Stimulated activated CD8-positive, alpha-beta memory T cell treated with anti-CD3 and anti-CD28 coated beads, Interleukin-4, amount 100 ng/mL, for 1 hour (primary cell): Measurements from ENCODE around the gene TEX9.
A peak's percentile ranks its signal among the peaks of the same experiment; 100 is the strongest.

Source experiments
- DNase-seq, 2 donors: peaks; one replicate each; pipeline ENCODE4 v3.0.0-alpha.2; 2020; ENCODE audit warnings: low read depth in 2 of 2, low spot score in 1 of 2

TEX9 gene

DNA sequence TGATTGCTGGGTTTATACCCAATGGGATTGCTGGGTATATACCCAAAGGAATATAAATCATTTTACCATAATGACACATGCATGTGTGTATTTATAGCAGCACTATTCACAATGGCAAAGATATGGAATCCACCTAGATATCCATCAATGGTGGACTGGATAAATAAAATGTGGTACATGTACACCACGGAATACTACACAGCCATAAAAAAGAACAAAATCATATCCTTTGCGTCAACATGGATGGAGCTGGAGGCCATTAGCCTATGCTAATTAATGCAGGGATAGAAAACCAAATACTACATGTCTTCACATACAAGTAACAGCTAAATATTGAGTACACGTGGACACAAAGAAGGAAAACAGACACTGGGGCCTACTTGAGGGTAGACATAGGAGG is 77.1 kb downstream of the TEX9 start:
- DNase-seq: no peak

DNA sequence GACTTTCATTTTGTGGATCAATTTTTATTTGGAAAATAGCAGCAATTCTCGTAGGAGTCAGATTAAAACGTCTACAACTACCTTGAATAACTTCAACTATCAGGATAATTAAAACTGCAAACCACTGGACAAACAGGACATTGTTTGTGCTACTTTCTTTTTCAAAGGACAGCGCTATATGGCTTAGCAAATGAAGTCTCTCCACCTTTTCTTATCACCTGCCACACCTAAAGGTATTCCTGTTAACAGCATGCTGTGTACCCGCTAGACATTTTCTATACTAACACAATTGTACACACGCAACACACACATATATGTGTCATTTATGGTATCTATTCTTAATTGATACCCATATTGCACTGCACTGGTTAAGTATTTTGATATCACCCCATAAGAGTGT is 80.5 kb downstream of the TEX9 start:
- DNase-seq: no peak

DNA sequence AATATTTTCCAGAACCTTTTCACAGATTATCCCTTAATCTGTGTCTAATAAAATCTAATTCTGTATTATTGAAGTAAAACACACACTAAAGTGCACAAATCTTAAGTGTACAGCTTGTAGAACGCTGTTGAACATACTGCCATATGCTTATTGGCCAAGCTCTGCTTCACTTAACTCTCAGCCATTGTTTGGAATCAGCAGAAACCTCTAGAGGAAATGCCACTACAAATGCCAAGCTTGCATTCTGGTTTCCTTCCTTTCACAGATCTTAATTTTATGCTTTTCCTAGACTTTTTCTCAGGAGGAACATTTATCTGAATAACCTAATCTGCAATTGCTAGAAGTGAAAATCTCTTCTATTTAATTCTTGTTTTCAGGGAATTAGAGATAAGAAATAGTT is 89.6 kb downstream of the TEX9 start:
- DNase-seq: no peak

DNA sequence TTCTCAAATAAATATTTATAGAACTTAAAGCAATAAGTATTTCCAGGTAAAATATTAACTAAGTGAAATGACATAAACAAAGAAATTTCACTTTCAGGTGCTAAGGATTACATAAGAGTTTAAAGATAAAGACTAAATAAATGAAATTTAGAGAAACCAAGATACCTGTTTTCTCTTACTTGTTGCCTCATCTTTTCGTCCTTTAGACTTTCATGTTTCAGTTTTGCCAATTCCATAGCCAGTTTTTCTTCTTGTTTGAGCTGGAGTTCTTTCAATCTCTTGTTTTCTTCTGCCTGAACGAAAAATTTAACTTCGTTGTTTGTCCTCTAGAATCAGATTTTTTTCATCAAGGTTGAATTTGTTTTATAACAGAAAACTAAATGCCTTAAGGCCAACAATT is 91.0 kb downstream of the TEX9 start:
- DNase-seq: no peak

DNA sequence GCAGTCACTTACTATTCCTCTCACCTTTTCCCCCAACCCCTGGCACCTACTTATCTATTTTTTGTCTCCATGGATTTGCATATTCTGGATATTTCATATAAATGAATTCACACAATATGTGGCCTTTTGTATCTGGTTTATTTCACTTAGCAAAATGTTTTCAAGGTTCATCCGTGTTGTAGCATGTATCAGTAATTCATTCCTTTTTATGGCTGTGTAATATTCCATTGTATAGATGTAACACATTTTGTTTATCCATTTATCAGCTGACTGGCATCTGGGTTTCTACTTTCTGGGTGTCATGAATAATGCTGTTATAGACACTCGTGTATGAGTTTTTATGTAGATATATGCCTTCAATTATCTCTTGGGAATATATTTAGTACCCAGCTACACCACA is 93.9 kb downstream of the TEX9 start:
- DNase-seq: no peak

DNA sequence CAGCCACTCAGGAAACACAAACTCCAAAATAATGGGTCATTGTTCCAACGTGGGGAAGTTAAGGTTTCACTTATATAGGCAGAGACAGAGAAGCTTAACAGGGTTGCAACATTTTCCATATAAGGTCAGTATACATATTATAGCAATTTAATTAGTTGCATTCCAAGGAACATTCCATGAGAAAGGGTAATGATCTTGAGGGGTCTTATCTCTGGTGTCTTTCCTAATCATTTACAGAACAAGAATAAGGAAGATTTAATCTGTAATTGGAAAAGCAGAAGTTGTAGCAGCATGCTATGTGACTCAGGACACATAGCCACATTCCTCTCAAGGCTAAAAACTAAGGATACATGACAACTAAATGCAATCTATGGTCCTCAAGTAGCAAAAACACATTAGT is 94.8 kb downstream of the TEX9 start:
- no peak for DNase-seq

DNA sequence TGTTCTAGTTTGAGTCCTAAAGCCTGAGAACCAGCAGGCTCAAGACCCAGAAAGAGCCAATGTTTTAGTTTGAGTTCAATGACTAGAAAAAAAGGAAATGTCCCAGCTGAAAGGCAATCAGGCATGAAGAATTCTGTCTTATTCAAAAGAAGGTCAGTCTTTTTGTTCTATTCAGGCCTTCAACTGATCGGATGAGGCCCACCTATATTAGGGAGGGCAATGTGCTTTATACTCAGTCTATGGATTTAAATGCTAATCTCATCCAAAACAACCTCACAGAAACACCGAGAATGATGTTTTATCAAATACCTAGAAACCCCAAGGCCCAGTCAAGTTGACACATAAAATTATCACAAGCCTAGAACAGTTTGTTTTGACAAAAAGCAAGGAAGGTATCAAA is 95.7 kb downstream of the TEX9 start:
- DNase-seq: no peak

DNA sequence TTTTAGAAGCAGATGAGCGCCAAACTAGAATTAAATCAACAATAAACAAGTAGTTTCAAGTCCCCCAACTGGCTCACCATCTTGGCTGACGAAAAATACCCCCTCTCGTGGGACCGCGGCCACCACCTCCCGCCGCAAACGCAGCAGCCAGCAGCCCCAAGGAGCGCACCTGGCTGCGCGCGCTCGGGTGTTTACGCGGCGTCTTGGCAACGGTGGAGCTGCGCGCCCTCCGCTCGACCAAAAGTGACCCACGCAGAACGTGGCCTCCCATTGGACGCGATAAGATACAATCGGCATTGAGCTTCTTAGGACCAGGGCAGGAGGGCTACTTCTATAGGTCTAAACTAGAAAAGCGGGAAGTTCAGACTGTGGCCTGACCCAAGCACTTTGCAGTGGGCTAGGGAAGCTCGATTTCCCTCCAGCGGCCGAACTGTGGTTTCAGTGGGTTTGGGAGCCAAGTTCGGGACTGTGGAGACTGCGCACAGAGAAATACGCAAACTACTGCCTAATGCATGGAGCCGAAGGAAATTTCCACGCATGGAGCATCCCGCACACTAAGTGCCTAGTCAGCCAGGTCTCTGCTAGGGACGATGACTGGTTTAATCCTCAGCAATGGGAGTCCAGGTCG is 99.8 kb downstream of the TEX9 start, which contains the start of gene MNS1:
TSS of gene MNS1 (minus strand) at position 245 of the 628 bp plus-strand sequence. CDS start at position 80, 165 bp downstream.
- peak; percentile 6 to 11 for DNase-seq

DNA sequence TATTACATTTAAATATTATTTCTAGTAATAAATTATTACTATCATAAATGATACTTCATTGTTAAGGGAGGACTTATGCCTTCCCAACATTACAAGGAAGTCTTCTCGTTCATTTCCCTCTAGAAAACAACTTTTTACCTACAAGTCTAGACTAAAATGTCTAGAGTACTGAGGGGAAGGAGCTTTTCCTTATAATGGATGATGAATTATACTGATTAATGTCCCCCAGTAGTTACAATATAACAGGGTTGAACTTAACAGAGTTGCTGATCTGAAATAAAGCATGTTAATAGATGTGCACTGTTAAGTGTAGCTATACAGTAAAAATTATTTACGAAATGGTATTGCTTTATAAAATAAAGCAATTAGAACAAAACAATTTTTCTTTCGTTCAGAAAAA is 102.4 kb downstream of the TEX9 start:
- DNase-seq: no peak

DNA sequence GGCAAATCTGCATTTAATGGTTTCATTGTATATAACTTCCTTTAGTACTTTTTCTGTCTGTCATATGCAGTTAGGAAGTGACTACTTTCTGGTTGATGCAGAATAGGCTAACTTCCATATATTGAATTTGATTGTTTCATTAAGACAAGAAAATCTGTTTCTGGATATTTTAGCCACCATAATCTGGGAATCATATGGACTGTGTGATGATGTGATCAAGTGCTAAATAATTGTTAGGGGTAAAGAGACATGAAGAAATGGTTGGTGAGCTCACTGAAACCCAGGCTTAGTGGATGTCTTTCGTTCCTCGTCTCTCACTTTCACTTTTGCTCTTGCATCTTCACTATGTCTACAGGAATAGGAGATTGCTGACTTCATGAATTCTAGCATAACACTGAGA is 103.2 kb downstream of the TEX9 start:
- DNase-seq: no peak

DNA sequence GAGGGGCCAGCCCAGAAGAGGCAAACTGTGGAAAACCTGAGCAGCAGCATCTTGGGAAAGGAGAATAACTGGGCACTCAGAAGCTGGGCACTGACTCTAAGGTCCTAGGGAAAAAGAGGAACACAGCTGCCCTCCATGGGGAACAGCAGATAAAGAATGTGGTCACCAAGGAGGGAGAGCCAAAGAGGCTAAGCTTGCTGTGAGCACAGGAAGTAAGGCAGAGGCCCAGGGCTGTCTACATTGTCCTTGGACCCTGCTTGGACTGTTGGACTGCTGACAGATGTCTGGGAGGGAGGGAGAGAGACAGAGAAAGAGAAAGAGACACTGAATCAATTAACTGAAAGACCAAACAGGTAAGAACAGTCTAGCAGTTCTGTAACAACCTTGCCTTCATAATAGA is 104.3 kb downstream of the TEX9 start:
- DNase-seq: no peak

DNA sequence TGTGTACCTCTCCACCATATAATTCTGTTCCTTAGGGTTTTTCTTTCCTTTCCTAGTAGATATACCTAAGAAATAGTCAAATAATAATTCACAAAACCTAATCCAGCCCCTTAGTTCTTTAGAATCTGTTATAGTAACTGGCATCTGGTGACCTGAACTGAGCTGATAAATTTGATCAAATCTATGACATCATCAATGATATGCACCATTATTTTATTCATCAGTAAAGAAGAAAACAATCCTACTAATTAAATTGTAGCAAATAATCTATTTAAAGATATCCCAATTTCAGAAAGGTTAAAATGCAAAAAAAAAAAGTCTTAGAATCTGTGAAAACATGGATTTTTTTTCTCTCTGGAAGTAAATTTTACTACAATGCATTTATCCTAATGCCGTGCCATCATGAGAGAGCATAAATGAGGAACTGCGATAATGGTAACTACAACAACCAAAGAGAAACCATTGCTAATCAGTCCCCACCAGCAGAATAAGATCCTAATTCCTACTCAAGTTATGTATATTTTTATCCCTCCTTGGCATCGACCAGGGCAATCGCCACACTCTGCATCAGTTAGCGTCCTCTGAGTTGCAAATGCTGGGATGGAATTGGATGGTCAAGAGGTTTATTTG is 106.3 kb downstream of the TEX9 start:
- DNase-seq: no peak

DNA sequence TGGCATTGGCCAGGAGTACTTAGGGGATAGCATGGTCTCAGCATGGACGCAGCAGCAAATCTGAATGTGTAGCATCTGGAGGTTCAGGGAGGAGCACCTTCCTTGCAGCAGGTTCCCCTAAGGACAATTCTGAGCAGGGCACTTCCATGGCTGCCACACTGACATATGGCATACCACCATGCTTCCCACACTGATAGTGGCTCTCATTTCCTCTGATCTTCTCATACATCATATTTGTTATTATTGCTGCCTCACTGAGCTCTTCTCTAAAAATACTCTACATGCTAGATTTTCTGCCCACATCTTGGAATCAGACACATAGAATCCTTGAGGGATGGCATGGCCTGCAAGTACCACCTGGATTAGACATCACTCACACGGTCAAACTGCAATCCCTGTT is 107.1 kb downstream of the TEX9 start:
- DNase-seq: no peak

DNA sequence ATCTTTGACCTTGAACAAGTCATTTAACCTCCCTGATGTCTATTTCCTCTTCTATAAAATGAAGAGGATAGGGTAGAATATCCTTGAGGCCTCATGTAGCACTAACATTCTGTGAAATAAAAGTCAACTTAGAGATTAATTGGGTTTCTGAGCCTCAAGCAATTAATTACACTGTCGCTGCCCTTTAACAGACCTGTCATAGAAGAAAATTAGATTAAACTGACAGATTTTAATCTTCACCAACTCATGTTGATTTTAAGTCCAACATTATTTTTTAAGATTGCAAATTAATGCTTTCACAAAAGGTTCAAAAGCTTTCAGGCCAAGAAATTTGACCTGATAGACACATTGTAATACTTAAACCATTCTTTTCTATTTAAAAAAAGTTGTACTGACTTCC is 107.8 kb downstream of the TEX9 start:
- no peak for DNase-seq

DNA sequence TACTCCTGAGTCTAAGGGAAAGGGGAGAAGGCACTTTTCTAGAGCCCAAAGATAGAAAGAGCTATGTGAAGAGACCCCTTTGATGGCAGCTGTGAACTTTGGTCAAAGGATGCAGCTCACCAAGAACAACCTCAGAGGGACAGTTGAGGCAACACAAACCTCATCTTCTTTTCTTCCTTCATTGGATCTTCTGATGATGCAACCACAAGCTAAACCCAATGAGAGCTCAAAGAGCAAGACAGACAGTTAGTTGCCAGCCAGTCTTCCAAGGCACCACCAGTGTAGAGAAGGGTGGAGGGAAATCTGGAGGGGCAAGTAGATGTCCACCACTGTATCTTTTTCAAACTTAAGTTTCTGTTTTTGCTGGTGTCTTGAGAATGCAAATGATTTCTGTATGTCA is 110.1 kb downstream of the TEX9 start:
- DNase-seq: no peak
